ENCODE results near the gene NFKB1.

NFKB1 gene

DNA sequence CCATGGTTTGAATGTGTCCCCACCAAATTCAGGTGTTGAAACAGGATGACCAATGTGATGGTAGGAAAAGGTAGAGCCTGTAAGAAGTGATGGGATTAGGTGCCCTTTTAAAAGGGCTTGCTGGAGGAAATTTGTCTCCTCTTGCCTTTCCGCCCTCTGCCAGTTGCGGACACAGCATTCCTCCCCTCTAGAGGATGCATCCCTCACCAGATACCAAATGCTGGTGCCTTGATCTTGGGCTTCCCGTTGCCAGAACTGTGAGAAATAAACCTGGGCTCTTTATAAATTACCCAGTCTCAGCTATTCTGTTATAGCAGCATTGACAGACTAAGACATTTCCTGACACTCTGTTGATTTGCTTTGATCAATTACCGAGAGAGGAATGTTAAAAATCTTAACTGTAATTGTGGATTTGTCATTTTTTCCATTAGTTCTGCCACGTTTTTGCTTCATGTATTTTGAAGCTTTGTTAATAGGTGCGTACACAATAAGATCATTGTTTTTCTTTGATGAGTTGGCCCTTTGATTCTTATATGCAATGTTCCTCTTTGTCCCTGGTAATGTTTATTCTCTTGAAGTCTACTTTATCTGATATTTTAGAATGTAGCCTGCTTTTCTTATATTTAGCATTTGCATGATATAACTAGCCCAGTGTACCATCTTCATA lies 13.3 kb downstream of the NFKB1 start:
- ChIA-PET CTCF (no interaction called here), POLR2A (no interaction called here)
- no peak for DNase-seq (ENCODE audit: extremely low spot score)
- TF ChIP-seq LEF1 (IDR thresholded peaks at IDR 0.05; ENCODE audit: borderline replicate concordance), result no peak
- TF ChIP-seq TARDBP (IDR thresholded peaks at IDR 0.05), result no peak
- no peak for TF ChIP-seq SUZ12 (IDR thresholded peaks at IDR 0.05)
- no peak for TF ChIP-seq SP1 (IDR thresholded peaks at IDR 0.05)
- TF ChIP-seq HDGF (IDR thresholded peaks at IDR 0.05; ENCODE audit: borderline replicate concordance), result no peak
- no peak for TF ChIP-seq CTBP1 (IDR thresholded peaks at IDR 0.05; ENCODE audit: borderline replicate concordance)
- no peak for TF ChIP-seq FOXK2 (IDR thresholded peaks at IDR 0.05)
- TF ChIP-seq FOXM1 (IDR thresholded peaks at IDR 0.05; ENCODE audit: borderline replicate concordance), result no peak
- TF ChIP-seq L3MBTL2 (conservative IDR thresholded peaks at IDR 0.05), result no peak
- TF ChIP-seq BHLHE40 (IDR thresholded peaks at IDR 0.05; ENCODE audit: borderline replicate concordance), result no peak
- TF ChIP-seq, protein P1, sequence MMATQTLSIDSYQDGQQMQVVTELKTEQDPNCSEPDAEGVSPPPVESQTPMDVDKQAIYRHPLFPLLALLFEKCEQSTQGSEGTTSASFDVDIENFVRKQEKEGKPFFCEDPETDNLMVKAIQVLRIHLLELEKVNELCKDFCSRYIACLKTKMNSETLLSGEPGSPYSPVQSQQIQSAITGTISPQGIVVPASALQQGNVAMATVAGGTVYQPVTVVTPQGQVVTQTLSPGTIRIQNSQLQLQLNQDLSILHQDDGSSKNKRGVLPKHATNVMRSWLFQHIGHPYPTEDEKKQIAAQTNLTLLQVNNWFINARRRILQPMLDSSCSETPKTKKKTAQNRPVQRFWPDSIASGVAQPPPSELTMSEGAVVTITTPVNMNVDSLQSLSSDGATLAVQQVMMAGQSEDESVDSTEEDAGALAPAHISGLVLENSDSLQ (IDR thresholded peaks at IDR 0.05), result no peak
- no peak for TF ChIP-seq ELF4 (IDR thresholded peaks at IDR 0.05)
- no peak for TF ChIP-seq NFRKB (IDR thresholded peaks at IDR 0.05)
- no peak for TF ChIP-seq FOXA1 (IDR thresholded peaks at IDR 0.05)

GRCh38 chr4:102517753-102518152 lies 16.6 kb downstream of the NFKB1 start:
- no peak for DNase-seq (ENCODE audit: extremely low spot score)
- ChIA-PET CTCF (no interaction called here), POLR2A (no interaction called here)
- TF ChIP-seq FOXA1 (IDR thresholded peaks at IDR 0.05) (no peak), ARNT (IDR thresholded peaks at IDR 0.05) (no peak), TARDBP (IDR thresholded peaks at IDR 0.05) (no peak), ZNF384 (IDR thresholded peaks at IDR 0.05) (no peak), SUZ12 (IDR thresholded peaks at IDR 0.05) (no peak), BHLHE40 (IDR thresholded peaks at IDR 0.05; ENCODE audit: borderline replicate concordance) (no peak), FOXK2 (IDR thresholded peaks at IDR 0.05) (no peak), LEF1 (IDR thresholded peaks at IDR 0.05; ENCODE audit: borderline replicate concordance) (no peak), NFRKB (IDR thresholded peaks at IDR 0.05) (no peak), ELF4 (IDR thresholded peaks at IDR 0.05) (no peak), HDGF (IDR thresholded peaks at IDR 0.05; ENCODE audit: borderline replicate concordance) (no peak), L3MBTL2 (conservative IDR thresholded peaks at IDR 0.05) (no peak), SP1 (IDR thresholded peaks at IDR 0.05) (no peak), CTBP1 (IDR thresholded peaks at IDR 0.05; ENCODE audit: borderline replicate concordance) (no peak), FOXM1 (IDR thresholded peaks at IDR 0.05; ENCODE audit: borderline replicate concordance) (no peak)
- TF ChIP-seq, protein P1 (IDR thresholded peaks at IDR 0.05), result no peak

DNA sequence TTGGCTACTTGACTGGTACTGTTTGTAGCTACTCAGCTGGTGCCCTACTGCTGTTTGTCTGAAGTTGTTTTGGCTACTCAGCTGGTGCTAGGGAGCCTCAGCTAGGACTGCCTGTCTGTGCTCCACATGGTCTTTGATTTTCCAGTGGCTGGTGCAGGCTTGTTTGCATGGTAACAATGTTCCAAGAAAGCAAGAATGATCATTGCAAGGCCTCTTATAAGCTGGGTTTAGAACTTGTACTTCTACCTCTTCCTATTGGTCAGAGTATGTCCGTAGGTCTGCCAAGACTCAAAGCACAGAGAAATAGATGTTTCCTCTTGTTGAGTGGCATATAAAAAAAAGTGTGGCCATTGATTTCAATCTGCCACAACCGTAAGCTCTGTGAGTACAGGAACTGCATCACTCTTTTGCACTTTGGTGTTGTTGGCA lies 17.6 kb downstream of the NFKB1 start:
- POLR2A ChIA-PET, result no interaction called here
- CTCF ChIA-PET, result no interaction called here
- TF ChIP-seq TARDBP (IDR thresholded peaks at IDR 0.05) (no peak), BHLHE40 (IDR thresholded peaks at IDR 0.05; ENCODE audit: borderline replicate concordance) (no peak), NFRKB (IDR thresholded peaks at IDR 0.05) (no peak), SUZ12 (IDR thresholded peaks at IDR 0.05) (no peak)
- no peak for DNase-seq (ENCODE audit: extremely low spot score)

DNA sequence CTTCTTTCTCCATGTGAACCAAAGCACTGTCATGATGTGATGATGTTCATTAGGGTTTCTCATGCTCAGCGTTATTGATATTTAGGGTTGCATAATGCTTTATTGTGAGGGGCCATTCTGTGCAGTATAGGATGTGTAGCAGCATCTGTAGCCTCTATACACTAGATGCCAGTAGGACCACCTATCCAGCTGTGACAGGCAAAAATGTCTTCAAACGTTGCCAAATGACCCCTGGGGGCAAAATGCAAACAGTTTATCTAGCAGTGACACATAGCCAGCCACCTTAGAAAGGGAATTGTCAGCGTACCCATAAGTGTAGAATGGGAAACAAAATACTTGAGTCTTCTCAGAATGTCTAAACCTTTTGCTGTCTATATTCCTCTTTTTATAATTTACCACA lies 18.8 kb downstream of the NFKB1 start:
- TF ChIP-seq FOXM1 (IDR thresholded peaks at IDR 0.05; ENCODE audit: borderline replicate concordance) (no peak), TARDBP (IDR thresholded peaks at IDR 0.05) (no peak)
- CTCF ChIA-PET, result interaction anchor here (0.7 to 1.3 kb wide), 2 partner anchors 9 to 11 kb away, joined by 3 read pairs; no protein-coding TSS in a partner anchor
- POLR2A ChIA-PET, result no interaction called here
- DNase-seq (ENCODE audit: extremely low spot score), result no peak

GRCh38 chr4:102521570-102521969 lies 20.4 kb downstream of the NFKB1 start:
- ChIA-PET CTCF (no interaction called here), POLR2A (no interaction called here)
- TF ChIP-seq LEF1 (IDR thresholded peaks at IDR 0.05; ENCODE audit: borderline replicate concordance) (no peak), SP1 (IDR thresholded peaks at IDR 0.05) (no peak), HDGF (IDR thresholded peaks at IDR 0.05; ENCODE audit: borderline replicate concordance) (no peak)
- TF ChIP-seq, protein P1 (IDR thresholded peaks at IDR 0.05), result no peak
- DNase-seq (ENCODE audit: extremely low spot score), result no peak

GRCh38 chr4:102522031-102522440 lies 20.9 kb downstream of the NFKB1 start:
- no peak for DNase-seq (ENCODE audit: extremely low spot score)
- POLR2A ChIA-PET, result no interaction called here
- CTCF ChIA-PET, result no interaction called here
- TF ChIP-seq, protein P1 (IDR thresholded peaks at IDR 0.05), result no peak
- TF ChIP-seq FOXM1 (IDR thresholded peaks at IDR 0.05; ENCODE audit: borderline replicate concordance) (no peak), CTBP1 (IDR thresholded peaks at IDR 0.05; ENCODE audit: borderline replicate concordance) (no peak), FOXK2 (IDR thresholded peaks at IDR 0.05) (no peak), SP1 (IDR thresholded peaks at IDR 0.05) (no peak), ELF4 (IDR thresholded peaks at IDR 0.05) (no peak), NFRKB (IDR thresholded peaks at IDR 0.05) (no peak), HDGF (IDR thresholded peaks at IDR 0.05; ENCODE audit: borderline replicate concordance) (no peak), L3MBTL2 (conservative IDR thresholded peaks at IDR 0.05) (no peak), ARNT (IDR thresholded peaks at IDR 0.05) (no peak), ZNF384 (IDR thresholded peaks at IDR 0.05) (no peak), SUZ12 (IDR thresholded peaks at IDR 0.05) (no peak), TARDBP (IDR thresholded peaks at IDR 0.05) (no peak), LEF1 (IDR thresholded peaks at IDR 0.05; ENCODE audit: borderline replicate concordance) (no peak), FOXA1 (IDR thresholded peaks at IDR 0.05) (no peak), BHLHE40 (IDR thresholded peaks at IDR 0.05; ENCODE audit: borderline replicate concordance) (no peak)
